Left renal cortex interstitium (tissue), 4 donors: ENCODE measurements around the gene RNF10. TPM values are rescaled to one million over a fixed set of nuclear protein-coding genes. Genes with fewer than 3 reads are reported as not detected.
A peak's percentile ranks its signal among the peaks of the same experiment; 100 is the strongest.
"Not testable (repeated sequence)": the region's sequence is repeated elsewhere in the genome, so short reads cannot be mapped to it uniquely, and the experiment has no call there.

Source experiments
- DNase-seq, 4 donors: peaks; one replicate each; pipeline ENCODE4 v3.0.0-alpha.2; 2013; ENCODE audit warnings: low read depth in 4 of 4, low spot score in 2 of 4, missing footprints in 1 of 4
- polyA plus RNA-seq, 4 donors: library from polyadenylated mRNA; unstranded; fragments of 120-200 nt; gene quantifications; one replicate each; pipeline ENCODE4 v1.2.1, GENCODE V29; 2013; ENCODE audit not compliant: insufficient read length in 4 of 4

RNF10 gene
- polyA plus RNA-seq, 4 donors = 180 to 269 (median 215) TPM

- no peak for DNase-seq
Measured at GRCh38 chr12:120522568-120522967, 11.6 kb upstream of the RNF10 start.

DNA sequence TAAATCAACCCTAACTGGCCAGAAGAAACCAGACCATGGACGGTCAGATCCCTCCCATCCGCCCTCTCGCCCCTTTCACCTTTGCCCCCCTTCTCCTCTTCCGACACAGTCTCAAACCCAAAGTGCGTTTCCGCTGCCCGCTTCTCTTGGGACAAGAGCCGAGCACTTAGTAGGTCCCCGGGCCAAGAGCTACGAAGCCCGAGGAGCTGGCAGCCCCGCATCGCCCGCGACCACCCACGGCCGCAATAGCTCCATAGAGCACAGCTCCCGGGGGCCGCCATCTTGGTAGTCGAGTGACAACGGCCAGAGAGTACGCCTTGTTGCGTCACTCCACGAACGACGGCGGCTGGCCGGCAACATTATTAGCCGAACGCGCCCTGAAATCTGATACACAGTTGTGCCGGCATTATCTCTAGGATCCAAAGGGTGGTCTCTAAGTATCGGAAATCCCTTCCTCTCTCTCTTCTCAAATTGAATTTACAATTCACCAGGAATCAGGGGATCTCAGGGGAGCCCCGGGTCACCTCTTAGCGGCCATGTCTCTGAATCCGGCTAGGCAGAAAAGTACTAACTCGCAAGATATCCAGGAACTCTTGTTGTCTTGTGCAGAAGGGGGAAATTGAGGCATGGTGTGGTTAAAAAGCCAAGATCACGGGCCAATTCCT is 5.2 kb upstream of the RNF10 start, which contains the start of gene COQ5:
COQ5 (minus strand) TSS at position 298 of the 665 bp plus-strand sequence; CDS start at position 281, 17 bp downstream.
- peak in 3 of 4 donors; percentile 81 to 92 (median 88) for DNase-seq

DNA sequence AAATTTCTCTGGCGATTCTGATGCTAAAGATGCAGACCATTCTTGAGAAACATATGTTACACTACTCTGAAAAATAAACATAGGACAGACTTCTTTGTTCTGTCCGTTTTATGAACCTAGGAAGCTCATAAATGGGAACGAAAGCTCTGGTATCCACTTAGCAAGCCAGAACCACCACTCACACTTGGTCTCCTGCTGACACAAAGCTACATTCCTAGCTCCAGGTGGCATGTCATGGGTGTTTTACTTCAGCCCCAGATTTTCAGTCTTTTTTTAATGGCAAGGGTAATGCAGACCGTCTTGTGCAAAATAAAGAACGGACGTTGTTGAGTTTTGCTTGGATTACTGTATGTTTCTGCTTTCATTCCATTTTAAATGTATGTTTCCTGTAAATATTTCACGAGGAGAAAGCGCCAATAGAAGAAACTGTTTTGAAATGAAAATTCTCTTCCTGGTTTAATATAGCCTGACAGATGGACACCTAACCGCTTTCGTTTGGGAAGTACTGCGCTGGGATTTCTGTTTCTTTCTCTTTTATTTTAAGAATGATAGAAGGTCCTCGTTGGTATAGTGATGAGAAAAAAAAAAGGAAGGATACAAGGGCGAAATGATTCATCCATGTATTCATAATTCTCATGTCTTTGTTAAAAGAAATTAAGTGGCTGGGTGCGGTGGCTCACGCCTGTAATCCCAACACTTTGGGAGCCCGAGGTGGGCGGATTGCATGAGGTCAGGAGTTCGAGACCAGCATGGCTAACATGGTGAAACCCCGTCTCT is 4.3 kb upstream of the RNF10 start:
- peak in 1 of 4 donors; percentile 48 for DNase-seq

DNA sequence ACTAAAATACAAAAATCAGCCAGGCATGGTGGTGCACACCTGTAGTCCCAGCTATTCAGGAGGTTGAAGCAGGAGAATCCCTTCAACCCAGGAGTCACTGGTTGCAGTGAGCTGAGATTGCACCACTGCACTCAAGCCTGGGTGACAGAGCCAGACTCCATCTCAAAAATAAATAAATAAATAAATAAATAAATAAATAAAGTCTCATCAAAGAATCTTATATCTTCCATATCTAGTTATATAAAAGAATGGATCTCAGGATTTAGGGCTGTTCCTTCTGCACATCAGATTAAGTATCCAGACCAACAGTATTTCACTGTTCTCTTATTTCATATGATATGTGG is 3.8 kb upstream of the RNF10 start:
- not testable (repeated sequence) for DNase-seq

DNA sequence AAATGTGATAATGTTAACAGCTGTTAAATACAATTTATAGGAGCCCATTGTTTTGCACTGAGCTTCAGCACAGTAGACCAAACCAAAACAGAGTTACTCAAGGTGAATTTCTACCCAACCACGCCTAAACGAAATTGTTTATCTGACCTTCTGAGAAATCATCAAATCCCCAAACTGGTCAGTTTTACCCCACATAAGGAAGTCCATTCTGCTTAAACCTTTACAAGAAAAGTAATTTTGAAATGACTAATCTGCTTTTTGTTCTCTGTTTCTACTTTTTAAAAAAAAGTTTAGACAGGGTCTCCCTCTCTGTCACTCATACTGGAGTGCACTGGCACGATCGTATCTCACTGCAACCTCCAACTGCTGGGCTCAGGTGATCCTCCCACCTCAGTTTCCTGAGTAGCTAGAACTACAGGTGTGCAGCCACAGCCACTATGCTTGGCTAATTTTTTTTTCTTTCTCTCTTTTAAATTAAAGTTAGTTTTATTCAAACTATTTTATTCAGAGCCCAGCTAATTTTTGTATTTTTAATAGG is 1.4 kb upstream of the RNF10 start:
- no peak for DNase-seq

GRCh38 chr12:120534703-120535655 is 823 bp downstream of the RNF10 start:
- DNase-seq = no peak

DNA sequence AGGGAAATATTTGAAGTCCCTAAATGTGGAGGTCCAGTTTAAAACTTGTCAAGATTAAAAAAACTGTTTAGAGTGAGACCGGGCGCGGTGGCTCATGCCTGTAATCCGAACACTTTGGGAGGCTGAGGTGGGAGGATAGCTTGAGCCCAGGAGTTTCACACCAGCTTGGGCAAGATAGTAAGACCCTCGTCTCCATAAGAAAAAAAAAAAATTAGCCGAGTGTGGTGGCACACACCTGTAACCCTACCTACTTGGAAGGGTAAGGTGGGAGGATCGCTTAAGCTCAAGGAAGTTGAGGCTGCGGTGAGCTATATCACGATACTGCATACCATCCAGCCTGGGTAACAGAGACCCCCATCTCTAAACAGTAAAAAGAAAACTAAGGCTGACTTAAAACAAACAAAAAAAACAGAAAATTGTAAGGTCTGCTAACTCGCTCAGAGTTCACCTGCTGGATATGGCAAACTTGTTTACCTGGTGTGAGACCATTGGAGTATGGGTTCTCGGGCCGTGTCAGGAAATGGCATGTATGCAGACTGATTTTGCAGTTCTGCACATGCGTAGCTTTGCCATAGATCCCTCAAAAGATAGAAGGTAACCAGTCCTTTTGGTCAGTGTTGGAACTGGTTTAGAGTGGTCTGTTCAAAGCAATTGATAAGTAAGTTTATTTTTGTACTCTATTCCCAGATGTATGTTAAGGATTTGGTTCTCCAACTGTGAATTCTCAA is 2.1 kb downstream of the RNF10 start:
- DNase-seq = no peak

DNA sequence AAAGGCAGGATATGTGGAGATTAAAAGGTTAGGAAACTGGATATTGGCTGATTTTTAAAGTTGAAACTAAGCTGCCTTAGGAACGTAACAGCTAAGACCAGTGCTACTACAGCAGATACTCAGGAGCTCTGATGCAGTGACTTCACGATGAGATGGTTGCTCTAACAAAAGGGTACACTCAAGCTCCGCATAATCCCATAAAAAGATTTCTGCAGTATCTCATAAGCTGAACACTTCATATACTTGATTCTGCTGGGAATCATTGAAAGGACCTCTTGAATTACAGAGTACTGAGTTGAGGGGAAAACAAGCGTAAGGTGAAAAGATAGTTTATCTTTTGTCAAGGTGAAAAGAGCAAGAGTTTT is 3.7 kb downstream of the RNF10 start:
- DNase-seq = no peak

DNA sequence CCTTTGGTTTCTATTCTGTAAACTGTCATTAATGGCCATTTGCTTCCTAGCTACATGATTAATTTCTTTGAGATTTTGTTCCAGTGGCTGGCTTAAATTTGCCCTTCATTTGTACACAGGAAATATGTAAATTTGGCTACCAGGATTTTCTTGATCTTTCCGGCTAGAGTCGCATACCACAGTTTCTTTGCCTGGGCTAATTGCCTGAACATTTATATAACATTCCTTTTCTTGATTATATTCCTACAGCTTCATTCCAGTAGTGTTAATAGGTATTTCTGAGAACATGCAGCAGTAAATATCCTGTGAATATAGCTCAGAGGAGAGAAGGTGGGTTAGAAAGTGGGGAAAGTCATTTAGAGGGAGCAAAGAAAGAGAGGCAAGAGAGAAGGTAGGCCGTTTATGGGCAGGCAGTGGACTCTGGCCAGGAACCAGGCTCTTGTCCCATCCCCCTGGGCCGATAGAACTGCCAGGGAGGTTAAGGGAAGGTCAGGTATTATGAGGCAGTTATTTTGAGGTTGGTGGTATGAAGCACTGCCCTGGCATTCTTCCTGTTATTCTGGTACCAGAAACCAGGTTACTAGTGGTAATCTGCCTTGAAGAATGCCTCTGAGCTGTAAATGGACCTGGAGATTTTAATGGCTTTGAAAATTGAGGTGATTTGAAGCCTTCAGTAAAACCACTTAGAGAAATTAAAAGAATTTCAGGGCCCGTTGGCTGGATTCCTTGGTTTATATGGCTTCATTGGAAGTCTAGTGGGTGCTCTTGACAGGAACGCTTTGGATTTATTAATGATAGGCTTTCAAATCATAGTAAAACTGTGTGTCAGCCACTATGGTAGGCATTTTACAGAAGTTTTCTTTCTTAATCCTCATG is 4.4 kb downstream of the RNF10 start:
- no peak for DNase-seq

- DNase-seq = no peak
Measured at GRCh38 chr12:120539303-120539702, 5.1 kb downstream of the RNF10 start.

- no peak for DNase-seq
Measured at GRCh38 chr12:120540445-120540844, 6.3 kb downstream of the RNF10 start.

DNA sequence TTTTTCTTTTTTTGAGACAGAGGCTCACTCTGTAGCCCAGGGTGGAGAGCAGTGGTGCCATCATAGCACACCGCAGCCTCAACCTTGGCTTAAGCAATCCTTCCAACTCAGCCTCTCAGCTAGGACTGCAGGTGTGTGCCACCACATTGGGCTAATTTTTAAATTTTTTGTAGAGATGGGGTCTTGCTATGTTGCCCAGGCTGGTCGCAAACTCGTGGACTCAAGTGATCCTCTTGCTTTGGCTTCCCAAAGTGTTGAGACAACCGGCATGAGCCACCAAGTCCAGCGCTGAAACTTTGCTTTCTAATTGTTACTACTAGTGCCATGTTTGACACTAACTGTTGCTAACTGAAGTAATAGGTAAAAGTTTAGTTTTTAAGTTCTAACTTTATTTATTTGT is 8.0 kb downstream of the RNF10 start:
- no peak for DNase-seq

DNA sequence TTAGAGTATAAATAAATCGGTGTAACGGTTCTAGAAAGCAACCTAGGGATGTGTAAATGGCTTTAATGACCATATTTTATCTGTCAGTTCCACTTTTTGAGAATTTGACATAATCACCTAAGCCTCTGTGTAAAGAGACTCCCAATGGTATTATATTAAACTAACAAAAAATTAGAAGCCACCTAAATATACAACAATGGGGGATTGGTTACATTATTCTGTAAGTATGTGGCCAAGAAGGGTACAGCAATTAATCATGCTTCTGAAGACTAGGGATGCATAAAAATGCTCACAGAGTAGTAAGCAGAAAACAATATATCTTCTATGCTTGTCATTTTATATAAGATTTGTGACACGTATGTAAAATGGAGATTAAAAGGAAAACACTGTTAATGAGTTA is 10.5 kb downstream of the RNF10 start:
- no peak for DNase-seq

DNA sequence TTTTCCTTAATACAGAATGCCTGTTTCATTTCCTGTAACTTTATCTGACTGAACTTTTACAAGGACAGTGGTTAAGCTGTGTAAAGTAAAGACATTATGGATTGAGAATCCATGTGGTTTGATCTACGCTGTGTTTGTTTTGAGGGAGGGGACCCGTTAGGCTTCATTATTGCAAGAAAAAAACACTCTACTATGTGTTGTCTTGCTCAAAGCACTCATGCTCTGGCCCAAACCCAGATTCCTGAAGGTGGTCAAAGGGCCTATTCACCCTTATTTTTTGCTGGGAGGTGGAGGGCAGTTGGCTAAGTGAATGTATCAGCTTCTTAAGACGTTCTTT is 11.9 kb downstream of the RNF10 start:
- DNase-seq = no peak

GRCh38 chr12:120554678-120555077 is 20.5 kb downstream of the RNF10 start:
- no peak for DNase-seq

DNA sequence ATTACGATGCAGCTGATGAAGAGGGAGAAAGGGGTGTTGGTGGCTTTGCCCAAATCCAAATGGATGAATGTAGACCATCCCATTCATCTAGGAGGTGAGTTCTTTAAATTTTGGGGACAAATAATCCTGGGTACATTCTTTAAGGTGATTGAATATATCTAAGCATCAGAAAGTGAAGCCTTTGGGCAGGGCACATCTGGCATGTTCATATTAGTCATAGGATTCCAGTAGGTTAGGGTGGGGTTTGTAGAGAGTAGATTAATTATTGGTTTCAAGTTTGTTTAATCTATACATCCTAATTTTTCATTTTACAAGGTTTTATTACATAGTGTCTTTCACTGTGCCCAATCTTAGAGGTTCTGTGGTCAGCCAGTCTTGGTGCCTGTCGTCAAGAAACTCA is 23.4 kb downstream of the RNF10 start:
- DNase-seq = no peak

GRCh38 chr12:120562906-120563305 is 28.8 kb downstream of the RNF10 start:
- no peak for DNase-seq

- no peak for DNase-seq
Measured at GRCh38 chr12:120563495-120563894, 29.3 kb downstream of the RNF10 start.

DNA sequence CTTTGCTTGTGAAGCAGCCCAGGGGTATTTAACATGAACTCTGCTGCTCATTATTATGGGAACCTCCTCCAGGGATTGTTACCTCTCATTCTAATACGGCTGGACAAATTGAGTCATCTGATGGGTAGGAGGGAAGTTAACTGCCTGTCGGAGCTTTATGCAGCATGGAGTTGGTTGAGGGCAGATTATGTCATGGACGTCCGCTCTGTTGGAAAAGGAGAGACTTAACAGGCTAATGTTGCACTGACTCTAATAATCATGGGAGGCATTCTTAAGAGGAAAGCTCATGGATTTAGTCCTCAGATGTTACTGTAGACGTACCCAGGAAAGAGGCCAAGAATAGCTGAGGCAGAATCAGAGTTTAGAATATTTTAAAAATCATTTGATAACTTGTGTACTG is 37.1 kb downstream of the RNF10 start:
- no peak for DNase-seq
